ENCODE results near the gene CDK5R1.
"Not testable (repeated sequence)": the region's sequence is repeated elsewhere in the genome, so short reads cannot be mapped to it uniquely, and the experiment has no call there.

Gene CDK5R1

DNA sequence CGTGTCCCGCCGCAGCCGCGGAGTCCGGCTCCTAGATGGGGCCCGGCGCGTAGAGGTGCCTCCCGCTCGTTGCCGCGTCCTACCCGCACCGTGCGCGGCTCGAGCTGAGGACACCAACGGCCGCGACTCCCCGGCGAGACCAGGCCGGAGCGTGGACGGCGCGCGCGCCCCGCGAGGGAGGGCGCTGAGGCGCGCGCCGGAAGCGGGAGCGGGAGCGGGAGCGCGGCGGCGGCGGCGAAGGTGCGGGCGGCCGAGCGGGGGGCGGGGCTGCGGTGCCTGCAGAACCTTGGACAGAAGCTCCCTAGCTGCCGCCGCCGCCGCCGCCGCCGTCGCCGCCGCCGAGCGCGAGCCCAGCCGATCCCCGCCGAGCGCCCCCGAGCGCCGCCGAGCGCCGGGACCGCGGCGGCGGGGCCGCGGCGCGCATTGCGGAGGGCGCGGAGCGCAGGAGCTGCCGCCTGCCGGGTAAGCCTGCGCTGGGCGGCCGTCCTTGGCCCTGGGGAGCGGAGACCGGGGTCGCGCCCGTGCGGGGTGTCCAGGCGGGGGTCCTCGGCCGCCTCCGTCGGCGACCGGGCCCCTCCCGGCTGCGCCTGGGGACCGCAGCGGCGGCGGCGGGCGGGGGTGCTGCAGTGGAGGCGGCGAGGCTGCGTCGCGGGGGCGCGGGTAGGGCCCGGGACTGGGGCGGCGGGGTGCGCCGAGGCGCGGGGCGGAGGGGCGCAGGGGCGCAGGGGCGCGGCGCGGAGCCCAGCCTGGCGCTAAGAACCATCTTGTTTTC lies at the start of gene CDK5R1:
TSS of gene CDK5R1 (plus strand) at position 293 of the 772 bp plus-strand sequence. CDS start 628 bp downstream, outside the sequence.
- peak within 1 kb of the TSS; percentile 67 for H3K27ac ChIP-seq
- DNase-seq (ENCODE audit: low read depth, low spot score) = no peak

- H3K27ac ChIP-seq = no peak overlapping the region
- DNase-seq (ENCODE audit: low read depth, low spot score) = no peak
Observed at GRCh38 chr17:32440722-32441121, 46.1 kb upstream of the CDK5R1 start.

GRCh38 chr17:32441886-32442285 lies 44.9 kb upstream of the CDK5R1 start:
- no peak for DNase-seq (ENCODE audit: low read depth, low spot score)
- H3K27ac ChIP-seq = no peak overlapping the region

DNA sequence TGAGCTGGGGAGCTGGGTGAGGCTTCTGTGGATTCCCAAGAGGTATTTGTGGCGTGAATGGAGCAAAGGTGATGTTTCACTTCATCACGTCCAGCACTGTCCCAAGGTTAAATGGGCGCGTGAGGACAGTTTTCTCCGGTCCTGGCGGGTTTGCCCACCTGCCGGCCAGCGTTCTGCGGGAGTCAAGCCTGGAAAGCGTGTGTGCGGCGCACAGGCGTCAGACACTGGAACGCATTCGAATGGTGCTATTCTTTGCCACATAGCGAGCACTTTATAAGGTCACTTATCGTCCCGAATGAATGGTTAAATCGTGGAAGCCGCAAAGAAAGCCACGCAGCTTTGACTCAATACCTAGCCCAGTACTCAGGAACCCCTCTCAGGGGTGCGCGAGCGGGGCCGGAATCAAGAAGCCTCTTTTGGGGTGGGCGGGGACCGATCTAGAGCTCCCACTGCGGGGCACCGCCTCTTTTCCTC lies 42.9 kb upstream of the CDK5R1 start:
- H3K27ac ChIP-seq = no peak overlapping the region
- DNase-seq (ENCODE audit: low read depth, low spot score) = no peak

GRCh38 chr17:32444301-32445073 lies 42.3 kb upstream of the CDK5R1 start, which contains the start of gene PSMD11:
Gene PSMD11, plus strand, starts transcription at chr17:32444510. Its CDS starts 14 bp downstream, at chr17:32444524.
- peak within 1 kb of the TSS; percentile 81 for H3K27ac ChIP-seq
- peak; percentile 74 for DNase-seq (ENCODE audit: low read depth, low spot score)

DNA sequence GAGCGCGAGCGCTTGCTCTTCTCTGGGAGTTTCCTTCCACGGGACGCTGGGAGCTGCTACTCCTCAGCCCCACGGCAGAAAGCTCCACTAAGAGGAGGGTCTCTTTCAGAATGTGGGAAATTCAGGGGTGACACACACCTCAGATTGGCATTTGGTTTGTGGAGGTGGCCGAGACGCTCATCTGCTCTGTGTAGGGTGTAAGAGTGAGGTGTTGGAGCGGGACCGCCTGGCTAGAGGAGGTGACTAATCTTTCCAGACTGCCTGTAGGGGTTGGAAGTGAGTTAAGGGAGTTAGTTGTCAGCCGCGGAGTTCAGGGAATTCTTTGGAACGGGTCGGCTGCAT lies 41.7 kb upstream of the CDK5R1 start:
- H3K27ac ChIP-seq = peak overlapping the region; percentile 81
- DNase-seq (ENCODE audit: low read depth, low spot score) = peak; percentile 44

- H3K27ac ChIP-seq = peak overlapping the region; percentile 81
- DNase-seq (ENCODE audit: low read depth, low spot score) = no peak
Observed at GRCh38 chr17:32445497-32445896, 41.3 kb upstream of the CDK5R1 start.

- no peak for DNase-seq (ENCODE audit: low read depth, low spot score)
- H3K27ac ChIP-seq = no peak overlapping the region
Observed at GRCh38 chr17:32445971-32446370, 40.8 kb upstream of the CDK5R1 start.

GRCh38 chr17:32446949-32447348 lies 39.8 kb upstream of the CDK5R1 start:
- DNase-seq (ENCODE audit: low read depth, low spot score) = no peak
- H3K27ac ChIP-seq = no peak overlapping the region

DNA sequence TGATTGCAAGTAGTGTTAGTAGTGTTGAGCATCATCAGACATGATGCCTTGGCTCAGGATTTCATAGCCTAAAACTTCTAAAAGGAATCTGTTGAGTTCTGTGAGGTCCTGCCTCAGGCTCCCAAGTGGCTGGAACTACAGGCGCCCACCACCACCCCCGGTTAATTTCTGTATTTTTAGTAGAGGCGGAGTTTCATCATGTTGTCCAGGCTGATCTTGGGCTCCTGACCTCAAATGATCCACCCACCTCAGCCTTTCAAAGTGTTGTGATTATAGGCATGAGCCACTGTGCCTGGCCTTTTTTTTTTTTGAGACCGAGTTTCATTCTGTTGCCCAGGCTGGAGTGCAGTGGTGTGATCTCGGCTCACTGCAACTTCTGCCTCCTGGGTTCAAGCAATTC lies 36.8 kb upstream of the CDK5R1 start:
- DNase-seq (ENCODE audit: low read depth, low spot score) = no peak
- no peak overlapping the region for H3K27ac ChIP-seq

GRCh38 chr17:32450379-32450778 lies 36.4 kb upstream of the CDK5R1 start:
- not testable (repeated sequence) for DNase-seq (ENCODE audit: low read depth, low spot score); H3K27ac ChIP-seq

DNA sequence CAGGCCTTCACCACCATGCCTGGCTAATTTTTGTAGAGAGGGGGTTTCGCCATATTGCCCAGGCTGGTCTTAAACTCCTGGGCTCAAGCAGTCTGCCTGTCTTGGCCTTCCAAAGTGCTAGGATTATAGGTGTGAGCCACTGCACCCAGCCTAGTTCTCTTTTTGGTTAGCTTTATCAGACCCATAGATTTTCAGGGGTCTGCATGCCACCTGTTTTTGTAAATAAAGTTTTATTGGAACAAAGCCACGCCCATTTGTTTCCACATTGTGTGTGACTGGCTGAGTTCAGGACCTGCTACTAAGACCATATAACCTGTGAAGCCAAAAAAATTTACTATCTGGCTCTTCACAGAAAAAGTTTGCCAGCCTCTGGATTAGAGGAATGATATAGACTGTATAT lies 34.9 kb upstream of the CDK5R1 start:
- DNase-seq (ENCODE audit: low read depth, low spot score) = no peak
- no peak overlapping the region for H3K27ac ChIP-seq

GRCh38 chr17:32452281-32452680 lies 34.5 kb upstream of the CDK5R1 start:
- no peak overlapping the region for H3K27ac ChIP-seq
- no peak for DNase-seq (ENCODE audit: low read depth, low spot score)

- H3K27ac ChIP-seq = no peak overlapping the region
Observed at GRCh38 chr17:32453370-32453769, 33.4 kb upstream of the CDK5R1 start.

GRCh38 chr17:32458371-32458770 lies 28.4 kb upstream of the CDK5R1 start:
- H3K27ac ChIP-seq = no peak overlapping the region
- no peak for DNase-seq (ENCODE audit: low read depth, low spot score)

More at GRCh38 chr17:32453370-32453769, 33.4 kb upstream of the CDK5R1 start:
- DNase-seq (ENCODE audit: low read depth, low spot score) = no peak

DNA sequence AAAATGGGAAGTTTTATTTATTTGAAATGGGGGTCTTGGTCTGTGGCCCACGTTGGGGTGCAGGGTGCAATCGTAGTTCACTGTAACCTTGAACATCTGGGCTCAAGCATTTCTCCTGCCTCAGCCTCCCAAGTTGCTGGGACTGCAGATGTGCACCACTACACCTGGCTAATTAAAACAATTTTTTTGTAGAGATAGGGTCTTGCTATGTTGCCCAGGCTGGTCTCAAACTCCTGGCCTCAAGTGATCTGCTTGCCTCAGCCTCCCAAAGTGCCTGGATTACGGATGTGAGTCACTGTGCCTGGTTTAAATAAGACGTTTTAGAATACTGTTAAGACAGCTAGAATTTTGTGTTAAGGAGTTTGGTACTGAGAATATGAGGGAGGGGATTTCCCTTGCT lies 26.7 kb upstream of the CDK5R1 start:
- no peak for DNase-seq (ENCODE audit: low read depth, low spot score)
- no peak overlapping the region for H3K27ac ChIP-seq

DNA sequence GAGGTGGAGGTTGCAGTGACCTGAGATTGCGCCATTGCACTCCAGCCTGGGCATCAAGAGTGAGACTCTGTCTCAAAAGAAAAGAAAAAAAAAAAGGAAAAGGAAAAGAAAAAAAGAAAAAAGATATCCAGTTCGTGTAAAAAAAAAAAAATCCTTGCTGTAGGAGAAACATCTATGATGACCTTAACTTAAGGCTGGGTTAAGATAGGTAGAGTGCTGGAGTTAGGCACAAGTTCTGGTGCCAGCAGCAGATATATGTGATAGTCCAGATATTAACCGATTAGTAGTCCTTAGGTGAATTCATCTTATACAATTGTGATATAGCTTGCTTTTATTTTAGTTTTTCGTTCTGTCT lies 25.3 kb upstream of the CDK5R1 start:
- H3K27ac ChIP-seq = no peak overlapping the region
- no peak for DNase-seq (ENCODE audit: low read depth, low spot score)

GRCh38 chr17:32461853-32462617 lies 24.8 kb upstream of the CDK5R1 start:
- H3K27ac ChIP-seq = no peak overlapping the region
- peak; percentile 43 for DNase-seq (ENCODE audit: low read depth, low spot score)

DNA sequence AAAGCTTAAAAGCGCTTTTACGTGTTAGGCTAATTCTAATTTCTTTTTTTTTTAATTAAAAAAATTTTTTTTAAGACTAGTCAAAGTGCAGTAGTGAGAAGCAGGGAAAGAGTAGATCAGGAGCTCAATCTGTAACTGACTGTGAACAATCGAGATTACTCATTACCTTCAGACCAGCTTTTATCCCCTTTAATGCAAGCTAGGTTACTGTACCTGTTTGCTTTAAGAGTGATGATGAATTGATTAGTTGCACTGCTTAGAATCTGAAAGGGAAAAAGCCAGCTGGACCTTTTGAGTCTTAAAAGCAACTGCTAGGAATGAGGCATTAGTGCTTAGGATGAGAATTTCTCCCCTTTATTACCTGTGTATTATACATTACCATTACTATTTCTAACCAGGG lies 23.5 kb upstream of the CDK5R1 start:
- no peak for DNase-seq (ENCODE audit: low read depth, low spot score)
- no peak overlapping the region for H3K27ac ChIP-seq

DNA sequence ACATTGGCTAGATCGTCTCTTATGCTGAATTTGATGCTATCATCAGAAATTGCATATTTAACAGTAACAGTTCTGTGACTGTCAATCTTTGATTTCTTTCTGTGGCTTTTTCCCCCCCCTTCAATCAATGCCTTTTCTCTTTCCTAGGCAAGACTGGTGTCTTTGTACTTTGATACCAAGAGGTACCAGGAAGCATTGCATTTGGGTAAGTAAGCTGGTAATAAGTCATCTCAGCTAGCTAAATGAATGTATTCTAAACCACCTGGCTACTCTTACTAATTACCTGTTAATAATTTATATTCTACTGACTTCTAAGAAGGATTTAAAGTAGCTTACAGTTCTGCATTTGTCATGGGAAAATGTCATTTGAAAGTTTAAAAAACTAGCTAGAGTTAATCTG lies 22.4 kb upstream of the CDK5R1 start:
- H3K27ac ChIP-seq = no peak overlapping the region
- DNase-seq (ENCODE audit: low read depth, low spot score) = no peak

GRCh38 chr17:32467949-32468348 lies 18.8 kb upstream of the CDK5R1 start:
- DNase-seq (ENCODE audit: low read depth, low spot score) = no peak
- H3K27ac ChIP-seq = no peak overlapping the region
